ENCODE results near the gene TDP1.

- no peak for TF ChIP-seq POLR2AphosphoS5 (IDR thresholded peaks at IDR 0.05)
- no peak for TF ChIP-seq POLR2A (IDR thresholded peaks at IDR 0.05; ENCODE audit: low read depth)
- no peak for TF ChIP-seq CTCF (IDR thresholded peaks at IDR 0.05)
- TF ChIP-seq EP300 (IDR thresholded peaks at IDR 0.05) = no peak
Measured at GRCh38 chr14:89920056-89920455, 35.7 kb upstream of the TDP1 start.

All from esophagus muscularis mucosa (tissue), 4 donors.